NCI-H128 (cell line): ENCODE measurements around the gene DOCK1.
"Not testable (repeated sequence)": the region's sequence is repeated elsewhere in the genome, so short reads cannot be mapped to it uniquely, and the experiment has no call there.

Experiments
- DNase-seq: peaks from one replicate; lab custom pipeline; 2025; ENCODE audit not compliant: unreplicated experiment; lab: John Stamatoyannopoulos, UW

Gene DOCK1

DNA sequence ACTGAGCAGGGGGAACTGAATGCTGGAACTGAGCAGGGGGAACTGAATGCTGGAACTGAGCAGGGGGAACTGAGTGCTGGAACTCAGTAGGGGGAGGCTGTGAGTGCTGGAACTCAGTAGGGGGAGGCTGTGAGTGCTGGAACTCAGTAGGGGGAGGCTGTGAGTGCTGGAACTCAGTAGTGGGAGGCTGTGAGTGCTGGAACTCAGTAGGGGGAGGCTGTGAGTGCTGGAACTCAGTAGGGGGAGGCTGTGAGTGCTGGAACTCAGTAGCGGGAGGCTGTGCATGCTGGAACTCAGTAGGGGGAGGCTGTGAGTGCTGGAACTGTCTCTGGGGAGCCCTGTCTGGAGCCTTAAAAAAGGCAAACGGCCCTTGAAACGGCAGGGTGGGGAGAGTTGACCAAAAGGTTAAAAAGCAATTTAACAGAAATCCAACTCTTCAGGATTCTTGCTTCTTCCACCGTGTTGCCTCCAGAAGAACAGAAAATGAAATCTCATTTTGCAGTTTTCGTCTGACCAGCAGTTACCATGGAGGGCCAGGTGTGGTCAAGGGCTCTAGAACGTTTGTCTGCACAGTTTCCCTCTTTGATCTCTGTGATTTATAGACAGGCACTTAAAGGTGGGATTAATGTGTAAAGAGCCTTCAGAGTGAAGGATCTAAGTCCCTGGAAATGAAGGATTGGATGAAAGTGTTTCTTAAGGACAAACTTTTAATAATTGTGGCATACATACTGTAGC, 19.1 kb downstream of the DOCK1 start:
- DNase-seq = no peak

DNA sequence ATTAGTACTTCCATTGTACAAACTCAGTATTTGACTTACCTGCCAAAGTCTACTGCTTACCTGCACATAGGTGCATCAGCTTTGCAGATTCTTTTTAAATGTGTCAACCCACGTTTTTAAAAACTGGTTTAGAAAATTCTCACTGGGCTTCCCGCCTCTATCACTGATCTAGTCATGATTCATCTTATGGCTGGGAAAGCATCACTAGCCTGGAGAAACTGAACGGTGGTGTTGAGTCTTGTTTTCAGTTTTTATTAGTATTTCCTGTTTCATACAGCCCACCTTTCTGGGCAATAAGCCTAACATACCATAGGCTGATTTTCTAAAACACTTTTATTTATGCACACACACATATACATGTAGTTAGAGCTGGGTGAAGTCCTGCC, 19.7 kb downstream of the DOCK1 start:
- no peak for DNase-seq

DNA sequence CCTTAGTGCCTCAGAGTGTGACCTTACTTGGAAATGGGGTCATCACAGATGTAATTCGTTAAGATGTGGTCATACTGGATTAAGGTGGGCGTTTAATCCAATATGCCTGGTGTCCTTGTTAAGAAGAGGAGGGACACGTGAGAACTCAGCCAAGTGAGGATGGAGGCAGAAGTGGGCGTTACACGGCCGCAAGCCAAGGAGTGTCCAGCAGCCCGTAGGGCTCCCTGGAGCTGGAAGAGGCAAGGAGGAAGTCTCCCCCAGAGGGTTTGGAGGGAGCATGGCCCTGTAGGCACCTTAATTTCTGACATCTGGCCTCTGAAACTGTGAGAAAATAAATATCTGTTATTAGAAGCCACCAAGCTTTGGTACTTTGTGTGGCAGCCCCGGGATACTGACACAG, 21.3 kb downstream of the DOCK1 start:
- no peak for DNase-seq

DNA sequence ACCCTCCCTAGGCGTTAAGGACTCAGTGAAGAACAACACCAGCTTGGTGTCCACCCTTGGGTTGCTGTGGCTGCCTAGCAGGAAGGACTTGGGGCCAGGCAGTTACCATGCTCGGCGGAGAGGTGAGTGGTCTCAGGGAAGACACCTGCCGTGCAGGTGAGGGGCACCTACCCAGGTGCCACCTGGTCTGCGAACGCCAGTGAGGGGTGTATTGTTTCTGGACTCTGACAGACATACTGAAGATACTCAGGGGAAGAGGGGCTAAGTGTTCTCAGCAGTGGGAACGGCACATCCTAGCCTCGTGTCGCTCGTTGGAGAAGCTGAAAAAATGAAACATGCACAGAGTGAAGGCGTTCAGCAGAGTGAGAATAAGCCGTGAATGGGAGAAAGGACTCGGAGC, 22.6 kb downstream of the DOCK1 start:
- DNase-seq = no peak

DNA sequence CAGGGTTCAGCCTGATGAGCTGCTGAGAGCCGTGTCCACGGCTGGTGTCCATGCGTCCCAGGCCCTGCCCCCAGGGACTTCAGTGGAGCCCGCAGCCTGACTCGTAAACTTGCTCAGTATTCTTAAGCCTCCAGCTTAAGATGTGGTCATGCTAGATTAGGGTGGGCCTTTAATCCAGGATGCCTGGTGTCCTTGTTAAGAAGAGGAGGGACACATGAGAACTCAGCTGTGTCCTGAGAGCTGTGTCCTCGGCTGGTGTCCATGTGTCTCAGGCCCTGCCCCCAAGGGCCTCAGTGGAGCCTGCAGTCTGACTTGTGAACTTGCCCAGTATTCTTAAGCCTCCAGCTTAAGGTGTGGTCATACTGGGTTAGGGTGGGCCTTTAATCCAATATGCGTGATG, 23.0 kb downstream of the DOCK1 start:
- DNase-seq = no peak

DNA sequence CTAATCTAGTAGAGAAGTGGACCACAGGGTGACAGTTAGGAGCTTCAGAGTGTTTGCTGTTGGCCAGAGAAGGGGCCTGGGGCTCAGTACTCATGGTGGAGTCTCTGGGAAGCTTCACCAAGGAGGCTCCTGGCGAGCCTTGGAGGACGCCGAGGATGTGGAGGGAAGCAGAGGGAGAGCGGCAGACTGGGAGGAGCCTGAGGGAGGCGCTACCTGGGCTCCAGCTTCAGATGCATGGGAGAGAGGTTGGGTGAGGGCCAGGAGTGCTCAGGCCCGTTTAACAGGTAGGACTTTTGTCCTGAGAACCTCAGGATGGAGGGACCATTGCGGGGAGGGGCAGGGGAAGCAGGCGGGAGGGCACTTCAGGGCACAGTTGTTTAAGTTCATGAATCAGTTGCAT, 24.2 kb downstream of the DOCK1 start:
- no peak for DNase-seq

DNA sequence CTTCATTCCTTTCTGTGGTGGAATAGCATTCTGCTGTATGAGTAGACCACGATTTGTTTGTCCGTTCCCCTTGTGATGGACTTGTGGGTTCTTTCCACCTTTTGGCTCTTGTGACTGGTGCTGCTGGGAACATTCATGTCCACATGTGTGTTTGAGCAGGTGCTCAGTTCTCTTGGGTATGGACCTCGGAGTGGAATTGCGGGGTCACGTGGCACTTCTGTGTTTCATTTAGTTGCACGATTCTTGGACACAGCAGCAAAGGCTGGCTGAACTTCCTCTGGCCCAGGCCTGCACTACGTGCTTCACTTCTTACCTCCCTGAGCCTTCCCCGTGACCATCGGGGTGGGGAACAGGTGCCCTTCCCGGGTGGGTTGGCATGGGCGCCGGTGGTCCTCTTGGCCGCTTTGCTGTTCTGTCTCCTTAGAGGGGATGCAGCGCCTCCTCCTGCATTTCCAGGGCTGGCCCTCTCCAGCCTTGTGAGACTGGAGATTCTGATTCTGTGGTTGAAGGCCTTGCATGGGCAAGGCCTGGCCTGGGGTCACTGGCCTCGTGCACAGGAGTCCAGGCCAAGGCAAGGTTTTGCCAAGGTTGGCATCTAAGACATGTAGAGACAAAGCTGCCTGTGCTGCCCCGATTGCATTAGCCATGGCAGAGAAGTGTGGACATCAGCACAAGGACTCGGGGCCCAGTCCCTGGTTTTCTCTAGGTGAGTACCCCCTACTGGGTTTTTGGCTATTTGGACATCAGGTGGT, 25.1 kb downstream of the DOCK1 start:
- DNase-seq = no peak

DNA sequence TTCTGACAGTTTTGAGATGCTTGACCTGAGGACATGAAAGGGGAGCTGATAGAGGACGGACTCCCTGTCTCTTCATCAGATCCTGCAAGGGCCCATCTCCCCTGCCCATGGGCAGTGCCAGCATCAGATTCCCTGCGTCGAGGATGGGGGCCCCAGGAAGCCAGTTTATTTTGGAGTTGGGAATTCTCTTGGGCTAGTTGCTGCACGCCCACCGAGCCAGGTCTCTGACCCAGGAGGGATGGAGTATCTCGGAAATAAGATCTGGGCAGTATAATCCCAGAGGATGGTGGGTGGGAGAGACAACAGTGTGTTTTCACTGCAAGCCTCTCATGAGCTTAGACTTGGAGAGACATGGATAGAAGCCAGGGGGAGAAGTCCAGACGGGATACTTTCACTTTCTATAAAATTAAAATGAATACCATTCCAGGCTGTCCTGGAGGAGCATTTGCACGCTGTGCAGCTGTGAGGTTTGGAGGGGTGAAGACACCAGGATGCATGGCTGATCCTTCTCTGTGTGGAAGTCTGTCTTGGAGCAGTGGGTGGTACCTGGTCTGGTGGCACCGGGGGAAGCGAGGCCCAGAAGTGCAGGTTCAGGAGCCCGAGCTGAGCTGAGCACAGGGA, 25.8 kb downstream of the DOCK1 start:
- DNase-seq = no peak

DNA sequence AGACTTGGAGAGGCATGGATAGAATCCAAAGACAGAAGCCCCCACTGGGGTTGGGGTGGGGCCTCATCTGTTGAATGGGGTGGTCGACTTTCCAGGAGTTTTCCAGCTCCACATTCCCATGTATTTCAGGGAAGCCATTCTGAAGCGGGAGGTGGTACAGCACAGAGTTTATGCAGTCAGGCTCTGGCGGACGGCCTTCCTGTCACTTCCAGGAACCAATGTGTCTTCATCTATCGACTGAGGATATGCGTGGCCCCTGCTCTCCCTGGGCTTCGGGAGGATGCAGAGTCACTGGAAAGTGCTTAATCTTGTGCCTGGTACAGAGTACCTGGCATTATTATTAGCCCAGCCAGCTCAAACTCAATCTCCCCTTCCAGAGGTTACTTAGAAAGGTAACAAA, 26.3 kb downstream of the DOCK1 start:
- DNase-seq = no peak

DNA sequence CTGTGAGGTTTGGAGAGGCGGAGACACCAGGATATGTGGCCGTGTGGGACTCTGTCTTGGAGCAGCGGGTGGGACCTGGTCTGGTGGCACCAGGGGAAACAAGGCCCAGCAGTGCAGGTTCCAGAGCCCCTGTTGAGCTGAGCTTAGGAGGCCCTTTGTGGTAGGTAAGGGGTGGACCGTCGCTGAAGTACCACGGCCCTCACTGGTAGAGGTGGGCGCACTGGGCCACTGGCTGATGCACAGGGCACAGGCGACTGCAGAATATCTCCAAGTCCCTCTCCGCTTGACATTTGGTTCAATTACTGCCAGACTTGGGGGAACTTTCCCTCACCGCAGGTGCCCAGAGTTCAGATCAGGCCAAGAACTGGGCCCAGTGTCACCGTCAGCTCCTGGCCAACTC, 27.3 kb downstream of the DOCK1 start:
- no peak for DNase-seq

DNA sequence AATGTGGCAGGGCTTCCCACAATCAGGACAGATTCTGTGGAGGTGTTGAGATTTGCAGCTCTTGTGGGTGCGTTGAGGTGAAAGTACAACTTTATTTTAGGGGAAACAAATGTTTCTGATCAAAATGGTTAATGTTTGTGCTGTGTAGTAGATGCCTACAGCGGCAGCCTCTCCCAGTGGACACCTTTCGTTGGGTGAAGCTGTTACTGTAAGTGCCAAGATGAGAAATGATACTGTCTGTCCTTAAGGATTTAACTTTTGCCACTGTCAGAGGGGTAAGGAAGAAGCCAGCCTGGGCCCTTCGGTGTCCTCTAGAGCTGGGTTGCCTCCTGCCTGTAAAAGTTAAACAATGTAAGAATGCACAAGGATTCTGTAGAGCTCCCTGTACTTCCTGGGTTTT, 27.9 kb downstream of the DOCK1 start:
- no peak for DNase-seq

DNA sequence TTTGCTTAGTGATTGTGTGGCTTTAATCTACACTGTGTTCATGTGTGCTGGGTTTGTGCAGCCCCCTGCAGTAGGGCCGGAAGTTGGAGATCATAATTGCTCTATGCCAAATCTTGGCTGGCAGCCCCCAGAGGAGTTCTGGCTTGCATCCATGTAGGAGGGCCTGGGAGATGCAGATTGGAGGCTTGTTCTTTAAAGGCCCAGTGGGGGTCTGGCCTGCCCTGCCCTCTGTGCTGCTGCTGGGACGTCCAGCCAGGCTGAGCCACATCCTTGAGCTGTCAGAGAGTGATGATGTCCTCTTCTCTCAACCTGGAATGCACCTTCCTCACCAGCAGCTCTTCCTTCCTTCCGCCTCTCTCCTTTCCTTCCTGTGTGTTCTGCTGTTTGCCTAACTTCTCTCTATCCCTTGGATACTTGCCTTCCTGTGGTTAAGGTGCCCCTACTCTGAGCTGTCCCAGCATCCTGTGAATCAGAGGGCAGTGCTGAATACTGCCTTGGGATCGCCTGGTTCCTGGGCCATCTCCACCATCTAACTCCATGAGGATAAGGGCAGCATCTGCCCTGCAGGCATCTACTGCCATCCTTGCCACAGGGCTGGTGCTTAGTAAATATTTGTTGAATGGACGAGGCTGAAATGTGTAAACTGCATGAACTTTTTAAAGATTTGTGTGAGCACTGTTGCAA, 30.2 kb downstream of the DOCK1 start:
- DNase-seq = no peak

DNA sequence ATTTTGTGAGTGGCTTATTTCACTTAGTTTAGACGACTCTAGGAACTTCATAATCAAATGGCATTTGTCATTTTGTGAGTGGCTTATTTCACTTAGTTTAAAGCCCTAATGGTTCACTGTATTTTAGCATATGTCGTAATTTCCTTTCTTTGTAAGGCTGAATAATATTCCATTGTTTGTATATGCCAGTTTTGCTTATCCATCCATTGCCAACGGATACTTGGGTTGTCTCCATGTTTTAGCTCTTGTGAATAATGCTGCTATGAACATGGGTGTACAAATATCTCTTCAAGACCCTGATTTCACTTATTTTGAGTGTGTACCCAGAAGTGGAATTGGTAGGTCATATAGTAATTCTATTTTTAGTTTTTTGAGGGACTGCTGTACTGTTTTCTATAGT, 31.8 kb downstream of the DOCK1 start:
- DNase-seq = no peak

DNA sequence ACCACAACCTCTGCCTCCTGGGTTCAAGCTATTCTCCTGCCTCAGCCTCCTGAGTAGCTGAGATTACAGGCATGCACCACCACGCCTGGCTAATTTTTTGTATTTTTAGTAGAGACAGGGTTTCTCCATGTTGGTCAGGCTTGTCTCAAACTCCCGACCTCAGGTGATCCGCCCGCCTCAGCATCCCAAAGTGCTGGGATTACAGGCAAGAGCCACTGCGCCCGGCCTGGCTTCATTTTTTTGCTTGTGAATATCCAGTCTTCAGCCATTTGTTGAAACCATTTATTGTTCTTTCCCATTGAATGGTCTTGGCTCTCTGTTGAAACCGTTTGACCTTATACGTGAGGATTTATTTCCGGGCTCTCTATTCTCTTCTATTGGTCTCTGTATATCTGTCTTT, 32.9 kb downstream of the DOCK1 start:
- DNase-seq = not testable (repeated sequence)

DNA sequence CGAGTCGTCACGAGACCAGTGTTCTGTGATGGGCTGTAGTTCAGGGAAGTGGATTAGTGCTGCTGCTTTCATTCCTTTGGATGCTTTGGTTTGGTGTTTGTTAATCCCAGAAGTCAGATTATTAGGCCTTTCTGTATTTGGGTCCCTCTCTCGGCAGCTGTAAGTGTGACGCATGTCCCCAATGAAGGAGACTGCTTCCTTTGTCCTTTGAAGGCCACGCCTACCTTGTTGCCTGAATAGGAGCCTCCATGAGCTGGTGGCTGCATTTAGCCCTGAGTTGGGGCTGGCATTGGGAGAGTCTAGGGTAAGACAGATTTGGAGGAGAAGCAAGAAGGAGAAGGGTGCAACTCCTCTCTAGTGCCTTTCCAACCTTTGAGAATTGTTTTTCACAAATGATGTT, 34.5 kb downstream of the DOCK1 start:
- DNase-seq = no peak

DNA sequence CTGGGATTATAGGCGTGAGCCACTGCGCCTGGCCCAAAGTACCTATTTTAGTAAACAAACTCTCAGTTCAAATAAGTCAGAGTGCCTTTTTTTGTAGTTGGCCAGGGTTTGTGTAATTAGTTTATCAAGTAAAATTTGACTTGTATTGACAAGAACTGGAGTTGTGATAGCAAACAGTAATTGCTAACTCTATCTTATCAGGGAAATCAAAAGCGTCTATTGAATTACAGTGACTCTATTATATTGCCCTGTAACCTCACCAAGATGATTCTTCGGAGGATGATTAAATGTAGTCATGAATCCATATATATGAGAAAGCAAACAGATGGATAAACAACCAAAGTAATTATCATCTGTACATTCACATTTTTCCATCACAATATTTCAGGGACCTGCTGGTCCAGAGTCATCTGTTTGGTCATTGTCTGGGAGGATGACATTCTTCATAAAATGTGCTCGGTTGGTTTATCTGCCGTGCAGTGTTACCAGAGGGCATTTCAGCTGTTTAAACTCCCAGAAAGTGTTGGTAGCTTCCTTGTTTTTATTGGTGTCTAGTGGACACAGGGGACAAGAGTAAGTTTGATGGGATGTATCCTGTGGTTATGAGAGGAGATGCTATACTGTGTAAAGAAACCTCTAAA, 35.6 kb downstream of the DOCK1 start:
- no peak for DNase-seq

DNA sequence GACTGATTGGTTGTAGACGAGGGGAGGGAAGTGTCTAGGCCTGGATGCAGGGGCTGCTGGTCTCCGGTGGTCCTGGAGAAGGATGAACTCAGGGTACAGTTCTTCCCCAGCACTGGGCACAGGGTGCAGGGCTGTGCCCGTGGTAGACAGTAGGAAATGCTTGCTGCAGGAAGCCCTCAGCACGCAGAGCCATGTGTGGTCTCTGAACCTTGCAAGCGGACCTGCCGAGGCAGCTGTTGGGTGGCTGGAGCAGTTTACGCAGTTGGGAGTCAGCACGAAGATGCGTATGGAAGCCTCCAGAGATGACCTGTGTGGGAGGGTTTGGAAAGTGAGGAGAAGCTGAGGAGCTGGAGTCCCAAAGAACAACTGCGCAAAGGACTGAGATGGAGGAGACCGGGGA, 39.0 kb downstream of the DOCK1 start:
- no peak for DNase-seq

DNA sequence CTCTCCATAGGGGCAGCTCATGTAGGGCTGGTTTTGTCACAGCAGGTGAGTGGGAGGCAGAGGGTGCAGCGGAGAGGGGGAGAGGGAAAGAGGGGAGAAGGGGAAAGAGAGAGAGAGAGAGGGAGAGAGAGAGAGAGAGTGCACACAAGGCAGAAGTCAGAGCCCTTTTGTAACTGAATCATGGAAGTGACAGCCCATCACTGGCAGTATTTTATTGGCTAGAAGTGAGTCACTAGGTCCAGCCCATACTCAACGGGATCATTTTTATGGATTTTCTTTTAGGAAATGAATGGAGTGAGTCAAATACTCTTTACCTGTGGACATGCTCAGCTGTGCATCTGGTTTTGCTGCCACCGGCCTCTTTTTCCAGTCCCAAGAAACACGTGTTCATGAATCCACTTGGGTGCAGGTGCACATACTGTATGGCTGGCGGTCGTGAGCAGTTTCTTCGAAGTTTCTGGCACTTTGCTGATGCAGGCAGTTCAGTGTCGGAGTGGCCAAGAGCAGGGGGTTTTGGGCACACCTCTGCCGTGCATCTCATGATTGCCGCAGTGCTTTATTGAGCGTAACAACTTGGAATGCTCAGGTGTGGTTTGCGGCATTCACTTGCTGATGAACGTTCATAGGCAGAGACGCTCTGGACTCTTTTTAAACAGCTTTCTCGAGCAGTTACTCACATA, 40.3 kb downstream of the DOCK1 start:
- DNase-seq = no peak

DNA sequence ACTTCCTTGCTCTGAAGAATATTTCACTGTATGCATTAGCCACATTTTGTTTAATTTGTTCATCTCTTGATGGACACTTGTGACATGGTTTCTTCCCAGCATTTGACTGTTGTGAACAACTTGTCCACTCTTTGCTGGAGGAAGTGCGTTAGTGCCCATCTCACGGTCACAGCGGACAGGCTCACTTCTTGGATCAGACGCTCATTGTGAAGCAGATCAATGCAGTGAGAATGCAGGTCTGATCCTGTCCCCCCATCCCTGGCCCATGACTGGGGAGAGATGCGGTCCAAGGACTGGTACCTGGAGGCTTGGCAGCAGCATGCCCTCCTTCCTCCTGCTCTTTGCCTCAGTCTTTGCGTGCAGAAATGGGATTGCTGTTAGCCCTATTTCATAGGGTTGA, 41.5 kb downstream of the DOCK1 start:
- DNase-seq = no peak

DNA sequence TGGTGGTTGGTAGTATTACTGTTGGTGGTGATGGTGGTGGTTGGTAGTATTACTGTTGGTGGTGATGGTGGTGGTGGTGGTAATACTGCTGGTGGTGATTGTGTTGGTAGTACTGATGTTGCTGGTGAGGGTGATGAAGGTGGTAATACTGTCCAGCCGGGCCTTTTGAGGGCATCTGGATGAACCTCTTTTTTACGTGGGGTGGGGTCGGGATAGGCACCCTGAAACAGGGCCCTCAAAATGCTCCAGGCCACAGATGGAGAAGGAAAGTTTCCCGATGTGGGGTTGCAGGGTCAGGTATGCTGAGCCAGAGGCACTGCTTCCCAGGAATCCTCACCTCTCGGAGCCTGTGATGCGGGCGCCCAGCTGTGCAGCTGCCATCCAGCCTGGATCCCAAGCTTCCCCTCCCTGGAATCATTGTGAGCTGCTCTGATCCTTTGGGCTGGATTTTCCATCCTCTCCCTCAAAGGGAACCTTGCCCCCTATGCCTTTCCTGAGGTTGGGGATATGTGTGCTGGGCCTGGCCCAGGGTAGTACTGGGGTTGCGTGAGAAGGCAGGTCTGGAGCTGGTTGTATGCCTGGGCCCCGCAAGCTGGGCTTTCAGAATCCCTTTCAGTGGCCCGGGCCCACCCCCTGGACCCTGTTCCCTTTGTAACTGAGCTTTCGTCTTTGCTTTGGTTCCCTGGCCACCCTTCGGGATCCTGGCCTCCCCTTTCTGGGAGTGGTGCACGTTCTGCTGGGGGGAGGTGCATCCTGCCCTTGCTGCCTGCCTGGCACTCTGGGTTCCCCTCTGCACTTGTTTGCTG, 43.3 kb downstream of the DOCK1 start:
- DNase-seq = no peak
